ENCODE measurements around the gene RHBDL1.

The RHBDL1 gene

GRCh38 chr16:676565-676902 is 1.1 kb downstream of the RHBDL1 start:
- DNase-seq = no peak

DNA sequence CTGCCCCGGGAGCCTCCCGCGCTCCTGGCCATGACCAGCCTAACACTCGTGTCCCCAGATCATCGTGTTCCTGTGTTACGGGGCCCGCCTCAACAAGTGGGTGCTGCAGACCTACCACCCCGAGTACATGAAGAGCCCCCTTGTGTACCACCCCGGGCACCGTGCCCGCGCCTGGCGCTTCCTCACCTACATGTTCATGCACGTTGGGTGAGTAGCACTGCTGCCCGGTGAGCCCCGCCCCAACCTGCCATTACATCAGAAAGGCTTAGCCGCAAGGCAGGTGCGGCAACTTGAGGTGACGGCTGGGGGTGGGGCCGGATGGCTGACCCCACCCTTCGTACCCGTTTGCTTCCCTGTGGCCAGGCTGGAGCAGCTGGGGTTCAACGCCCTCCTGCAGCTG is 1.4 kb downstream of the RHBDL1 start:
- peak; percentile 93 for DNase-seq

- peak; percentile 57 for DNase-seq
Measured at GRCh38 chr16:677316-678190, 2.1 kb downstream of the RHBDL1 start.

DNA sequence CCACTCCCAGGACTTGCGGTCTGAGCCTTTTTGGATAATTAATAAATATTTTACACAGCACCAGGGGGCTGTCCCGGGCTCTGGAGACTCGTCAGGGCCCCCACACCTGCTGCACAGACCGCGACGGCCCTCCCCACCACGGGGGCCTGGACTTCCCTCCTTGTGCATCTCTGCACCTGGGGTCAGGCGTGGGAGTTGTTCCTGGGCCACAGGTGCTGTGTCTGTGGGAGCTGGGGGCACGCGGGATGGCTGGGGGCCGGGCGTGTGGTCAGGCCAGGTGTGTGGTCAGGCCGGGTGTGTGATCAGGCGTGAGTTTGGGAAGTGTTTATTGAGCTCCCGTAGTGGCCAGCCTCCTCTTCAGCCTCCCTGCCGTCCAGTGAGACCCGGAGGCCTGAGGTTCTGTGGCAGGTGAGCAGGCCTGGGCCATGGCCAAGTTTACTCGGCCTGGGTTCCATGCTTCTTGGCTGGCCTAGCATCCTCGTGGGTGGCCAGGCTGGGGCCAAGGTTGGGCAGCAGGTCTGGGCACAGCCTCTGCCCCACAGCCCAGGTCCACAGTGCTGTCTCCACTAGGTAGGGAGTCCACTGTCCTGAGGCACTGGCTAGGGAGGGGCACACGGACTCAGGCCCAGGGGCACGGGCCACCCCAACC is 2.9 kb downstream of the RHBDL1 start:
- DNase-seq = no peak

DNA sequence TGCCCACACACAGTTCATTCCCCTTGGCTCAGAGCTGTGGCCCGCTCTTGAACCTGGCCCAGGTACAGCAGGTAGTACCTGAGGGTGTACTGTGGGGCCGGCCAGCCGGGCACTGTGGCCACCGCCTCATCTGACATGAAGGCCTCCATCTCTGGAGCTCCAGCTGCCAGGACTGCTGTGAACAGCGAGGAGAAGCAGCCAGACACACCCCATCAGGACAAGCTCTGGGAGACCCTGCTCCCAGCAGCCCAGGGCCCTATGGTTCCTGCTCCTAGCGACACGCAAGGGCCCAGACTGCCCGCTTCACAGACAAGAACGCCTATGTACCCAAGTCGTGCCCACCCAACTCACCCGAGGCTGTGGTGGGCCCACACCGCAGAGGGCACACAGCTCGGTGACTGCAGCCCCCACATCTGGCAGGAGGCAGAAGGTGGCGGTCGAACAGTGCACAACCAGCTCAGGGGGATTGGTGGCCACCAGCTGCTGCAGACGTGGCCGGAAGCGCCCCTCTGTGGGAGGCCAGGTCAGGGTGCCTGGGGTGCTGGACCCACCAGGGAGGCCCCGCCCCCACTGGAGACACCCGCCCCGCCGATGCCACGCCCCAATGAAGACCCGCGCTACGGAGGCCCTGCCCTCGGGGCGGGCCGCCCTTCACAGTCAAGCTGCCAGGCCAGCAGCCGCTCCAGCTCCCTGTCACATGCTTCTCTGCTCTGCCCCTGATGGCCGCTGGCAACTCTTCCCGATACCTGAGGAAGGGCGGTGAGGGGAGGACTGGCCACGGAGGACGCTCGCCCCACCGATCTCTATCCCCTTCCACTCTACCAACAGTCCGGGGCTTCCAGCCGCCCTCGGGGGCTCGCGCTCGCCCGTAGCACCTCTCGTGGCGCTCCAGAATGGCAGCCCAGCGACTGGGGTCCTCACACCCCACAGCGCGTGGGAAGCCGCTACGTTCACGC is 3.7 kb downstream of the RHBDL1 start:
- no peak for DNase-seq

- DNase-seq = no peak
Measured at GRCh38 chr16:679814-680624, 4.5 kb downstream of the RHBDL1 start, which contains the start of gene STUB1. STUB1 (plus strand) TSS chr16:680410; CDS start chr16:680526, 116 bp downstream.

DNA sequence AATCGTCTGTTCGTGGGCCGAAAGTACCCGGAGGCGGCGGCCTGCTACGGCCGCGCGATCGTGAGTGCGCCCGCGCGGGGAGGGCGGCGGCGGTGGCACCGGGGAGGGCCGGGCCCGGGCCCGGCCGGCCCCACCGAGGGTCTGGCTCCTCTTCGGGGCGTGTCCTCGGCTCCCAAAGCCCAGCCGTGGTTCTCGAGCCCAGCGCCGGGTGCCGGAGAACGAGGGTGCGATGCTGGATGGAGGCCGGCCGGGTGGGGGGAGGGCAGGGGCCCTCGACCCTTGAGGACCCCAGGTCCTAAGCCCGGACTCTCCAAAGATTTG is 5.1 kb downstream of the RHBDL1 start:
- DNase-seq = no peak

DNA sequence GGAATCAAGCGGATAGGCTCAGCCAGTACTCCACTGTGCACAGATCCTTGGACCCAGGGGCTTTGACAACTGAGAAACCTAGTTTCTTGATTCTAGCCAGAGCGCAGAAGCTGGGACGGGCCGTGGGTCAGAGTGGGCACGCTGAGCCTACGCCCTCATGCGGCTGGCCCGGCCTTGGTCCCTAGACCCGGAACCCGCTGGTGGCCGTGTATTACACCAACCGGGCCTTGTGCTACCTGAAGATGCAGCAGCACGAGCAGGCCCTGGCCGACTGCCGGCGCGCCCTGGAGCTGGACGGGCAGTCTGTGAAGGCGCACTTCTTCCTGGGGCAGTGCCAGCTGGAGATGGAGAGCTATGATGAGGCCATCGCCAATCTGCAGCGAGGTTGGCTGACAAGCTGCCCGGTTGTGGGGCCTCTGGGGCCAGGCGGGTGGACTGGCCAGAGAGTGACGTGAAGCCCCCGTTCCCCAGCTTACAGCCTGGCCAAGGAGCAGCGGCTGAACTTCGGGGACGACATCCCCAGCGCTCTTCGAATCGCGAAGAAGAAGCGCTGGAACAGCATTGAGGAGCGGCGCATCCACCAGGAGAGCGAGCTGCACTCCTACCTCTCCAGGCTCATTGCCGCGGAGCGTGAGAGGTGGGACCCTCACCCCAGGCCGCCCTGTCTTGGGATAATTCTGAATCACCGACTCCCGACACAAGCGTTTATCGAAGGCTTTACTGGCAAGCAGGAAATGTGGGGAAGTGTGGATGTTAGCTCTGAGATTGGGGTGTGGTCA is 5.7 kb downstream of the RHBDL1 start:
- no peak for DNase-seq

GRCh38 chr16:681746-682427 is 6.4 kb downstream of the RHBDL1 start:
- no peak for DNase-seq

- DNase-seq = no peak
Measured at GRCh38 chr16:682493-683395, 7.3 kb downstream of the RHBDL1 start.

- no peak for DNase-seq
Measured at GRCh38 chr16:683396-684070, 8.1 kb downstream of the RHBDL1 start.

- peak; percentile 86 for DNase-seq
Measured at GRCh38 chr16:684071-684794, 8.8 kb downstream of the RHBDL1 start, which contains the start of gene JMJD8. JMJD8 (minus strand) TSS chr16:684334; CDS start chr16:684319, 15 bp downstream.

- DNase-seq = peak; percentile 52
Measured at GRCh38 chr16:684961-685696, 9.7 kb downstream of the RHBDL1 start.

DNA sequence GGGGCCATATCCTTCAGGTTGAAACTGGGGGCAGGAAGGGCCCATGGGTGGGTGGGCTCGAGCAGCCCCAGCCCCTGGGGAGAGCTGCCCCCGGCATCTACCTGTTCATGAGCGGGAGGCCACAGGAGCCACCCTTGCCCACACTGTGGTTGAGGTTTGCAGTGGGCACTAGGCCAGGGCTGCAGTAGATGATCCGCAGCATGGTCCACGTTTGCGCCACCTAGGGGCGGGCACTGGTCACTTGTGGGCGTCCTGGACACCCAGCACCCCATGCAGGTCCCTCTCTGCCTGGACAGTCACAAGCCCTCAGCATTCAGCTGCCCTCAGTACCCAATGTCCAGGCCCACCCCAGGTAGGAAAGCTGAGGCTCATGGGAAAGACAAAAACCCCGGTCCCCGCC is 10.5 kb downstream of the RHBDL1 start:
- no peak for DNase-seq

GRCh38 chr16:686459-687260 is 11.2 kb downstream of the RHBDL1 start:
- no peak for DNase-seq

DNA sequence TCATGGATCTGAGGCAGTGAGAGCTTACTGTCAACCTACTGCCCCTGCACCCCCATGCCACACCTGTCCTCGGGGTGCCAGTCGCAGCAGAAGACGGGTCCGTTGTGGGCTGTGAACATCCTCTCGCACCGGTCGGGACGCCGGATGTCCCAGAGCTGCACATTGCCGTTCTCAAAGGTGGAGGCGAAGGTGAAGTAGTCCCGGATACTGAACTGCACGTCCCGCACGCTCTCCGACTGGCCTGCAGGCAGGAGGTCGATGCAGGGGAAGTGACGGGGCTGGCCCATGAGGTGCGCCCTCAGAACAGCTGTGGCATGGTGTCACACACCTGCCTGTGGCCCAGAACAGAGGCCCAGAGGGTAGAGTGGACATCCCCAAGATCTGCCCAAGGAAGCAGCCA is 12.0 kb downstream of the RHBDL1 start:
- no peak for DNase-seq
